K562 (cell line): Measurements from ENCODE around the gene OR4K5. TPM values are rescaled to one million over a fixed set of nuclear protein-coding genes. Genes with fewer than 3 reads are reported as not detected.

Source experiments
- ATAC-seq: fragments of 200-7000 bp; cut with Tn5 transposase; 3 replicates; pipeline ENCODE4 v1.9.1; 2020; ENCODE audit warnings: moderate library complexity
- BruUV-seq: library from RNA; stranded (reverse); fragments of 400-500 nt; replicated peaks from 2 replicates; lab custom pipeline; 2021; lab: Mats Ljungman, UMichigan
- CTCF ChIA-PET: fragments of 300-600 bp; formaldehyde crosslinking; extraction: SDS; loops from one replicate; lab custom pipeline; 2021; ENCODE audit warnings: low intra/inter-chr PET ratio; lab: Yijun Ruan, JAX
- POLR2A ChIA-PET: fragments of 300-600, 350-650 bp; sonication (Branson Sonifier 250); formaldehyde crosslinking; extraction: SDS; loops from one replicate; lab custom pipeline; 2021; ENCODE audit warnings: antibody characterized with exemption, inconsistent platforms; lab: Yijun Ruan, JAX
- DNase-seq, 4 experiments: peaks; one replicate each; pipeline versions ENCODE4 v3.0.0 to v3.0.0-alpha.2; 2011 to 2018; ENCODE audit warnings: low spot score in 3 of 4, mixed read lengths in 3 of 4; ENCODE audit errors: extremely low read depth in 1 of 4
- FAIRE-seq: peaks from 2 replicates; lab custom pipeline; 2011; peaks lifted over from hg19 to GRCh38; lab: Jason Lieb, UNC
- H2AFZ ChIP-seq: 2 replicates; pipeline ENCODE4 v1.6.0; 2011; ENCODE audit warnings: low read depth, low read length, control low read depth, inconsistent platforms
- H3K27ac ChIP-seq: fragments of 200-600 bp; 3 replicates; pipeline ENCODE4 v1.8.0; 2011; ENCODE audit warnings: low read depth, mild to moderate bottlenecking, control low read depth, inconsistent platforms, low read length, moderate library complexity, mixed read lengths; ENCODE audit errors: extremely low read depth
- H3K27me3 ChIP-seq, 2 experiments: fragments of 300-600 bp in 1 of 2; 2 replicates in 1 of 2; 3 replicates in 1 of 2; pipeline versions ENCODE4 v1.6.0 to v1.8.0; 2011; ENCODE audit warnings: inconsistent platforms in 2 of 2, low read length in 2 of 2, mild to moderate bottlenecking in 1 of 2, mixed read lengths in 1 of 2, moderate library complexity in 1 of 2; ENCODE audit not compliant: control insufficient read depth in 2 of 2, insufficient read depth in 2 of 2
- H3K36me3 ChIP-seq: fragments of 300-600 bp; 3 replicates; pipeline ENCODE4 v1.8.0; 2011; ENCODE audit warnings: mild to moderate bottlenecking, low read length, inconsistent platforms; ENCODE audit not compliant: control insufficient read depth, insufficient read depth
- H3K4me1 ChIP-seq, 2 experiments: fragments of 200-600 bp in 1 of 2; replicated peaks in 1 of 2; 2 replicates in 1 of 2; 3 replicates in 1 of 2; pipeline versions ENCODE4 v1.5.1 to v1.8.0; 2011; ENCODE audit warnings: inconsistent platforms in 2 of 2, low read length in 2 of 2, mild to moderate bottlenecking in 1 of 2, mixed read lengths in 1 of 2, moderate library complexity in 1 of 2; ENCODE audit not compliant: control insufficient read depth in 2 of 2, insufficient read depth in 2 of 2
- H3K4me2 ChIP-seq: 2 replicates; pipeline ENCODE4 v1.6.1; 2011; ENCODE audit warnings: low read length, control low read depth, inconsistent platforms, mixed read lengths; ENCODE audit not compliant: insufficient read depth
- H3K4me3 ChIP-seq: fragments of 200-600 bp; sonication (generic), shearing (Covaris generic); 2 replicates; pipeline ENCODE4 v1.5.1; 2016; ENCODE audit warnings: control low read depth, inconsistent platforms
- H3K79me2 ChIP-seq: fragments of 200-600 bp; 3 replicates; pipeline ENCODE4 v1.8.0; 2011; ENCODE audit warnings: low read length, inconsistent platforms; ENCODE audit not compliant: control insufficient read depth, insufficient read depth
- H3K9ac ChIP-seq, 2 experiments: 2 replicates each; pipeline versions ENCODE4 v1.6.0 to v1.6.1; 2011; ENCODE audit warnings: low read depth in 2 of 2, low read length in 2 of 2, control low read depth in 1 of 2, inconsistent platforms in 1 of 2, mild to moderate bottlenecking in 1 of 2, mixed read lengths in 1 of 2; ENCODE audit not compliant: insufficient read depth in 1 of 2
- H3K9me1 ChIP-seq: one replicate; pipeline ENCODE4 v1.6.0; 2011; ENCODE audit warnings: inconsistent platforms, mild to moderate bottlenecking, low read length, moderate library complexity; ENCODE audit not compliant: control insufficient read depth, insufficient read depth
- H3K9me3 ChIP-seq: replicated peaks from 2 replicates; pipeline ENCODE4 v1.5.1; 2011; ENCODE audit warnings: low read depth, low read length, inconsistent platforms; ENCODE audit not compliant: control insufficient read depth, insufficient read depth
- H4K20me1 ChIP-seq: replicated peaks from 2 replicates; pipeline ENCODE4 v1.6.1; 2011; ENCODE audit warnings: low read length, inconsistent platforms, mixed read lengths; ENCODE audit not compliant: control insufficient read depth, insufficient read depth
- CHD2 ChIP-seq: IDR thresholded peaks from 2 replicates; pipeline ENCODE4 v1.6.1; 2011; ENCODE audit warnings: low read depth, low read length
- GABPB2 ChIP-seq: fragments of 250-450 bp; sonication (Bioruptor Pico); conservative IDR thresholded peaks from 2 replicates; pipeline ENCODE4 v1.5.1; 2021; ENCODE audit warnings: mild to moderate bottlenecking
- IRF1 ChIP-seq: sonication (generic); formaldehyde crosslinking; IDR thresholded peaks from 2 replicates; pipeline ENCODE4 v1.8.0; 2022; ENCODE audit warnings: missing genetic modification reagents, mild to moderate bottlenecking, borderline replicate concordance
- MAFG ChIP-seq: fragments of 450-650 bp; conservative IDR thresholded peaks from 2 replicates; pipeline ENCODE4 v1.6.1; 2016; ENCODE audit warnings: missing genetic modification characterization, missing compliant biosample characterization
- RBM14 ChIP-seq: fragments of 200-400 bp; formaldehyde crosslinking; IDR thresholded peaks from 2 replicates; pipeline ENCODE4 v1.6.1; 2018; ENCODE audit warnings: low read depth, mild to moderate bottlenecking, low read length, moderate library complexity, borderline replicate concordance; ENCODE audit not compliant: insufficient read depth
- SAP30 ChIP-seq: fragments of 200-600 bp; sonication (generic); IDR thresholded peaks from 2 replicates; pipeline ENCODE4 v1.6.1; 2012; ENCODE audit warnings: borderline replicate concordance, low read depth, mild to moderate bottlenecking, moderate library complexity, low read length, control low read depth, inconsistent platforms; ENCODE audit not compliant: insufficient read depth, poor library complexity, severe bottlenecking
- ZNF184 ChIP-seq: sonication (generic); formaldehyde crosslinking; IDR thresholded peaks from 2 replicates; pipeline ENCODE4 v1.5.0; 2020; ENCODE audit warnings: missing genetic modification reagents
- ZZZ3 ChIP-seq: fragments of 450-650 bp; IDR thresholded peaks from 2 replicates; pipeline ENCODE4 v1.6.1; 2016; ENCODE audit warnings: antibody characterized with exemption, mild to moderate bottlenecking, moderate library complexity
- WGBS: fragments of 100-300 bp; shearing (Covaris generic); methylation state at CpG from one replicate; pipeline ENCODE4 v1.1.6; 2016; ENCODE audit warnings: low coverage, mixed read lengths; ENCODE audit not compliant: insufficient coverage; ENCODE audit errors: missing lambda C conversion rate; 5-methylcytosine and 5-hydroxymethylcytosine counted together
- in situ Hi-C: fragments of 300-500 bp; cut with MboI; formaldehyde crosslinking; loops from 4 replicates; pipeline ENCODE4 v1.15.0; 2018; ENCODE audit warnings: inconsistent platforms, mixed read lengths
- intact Hi-C: fragments of 100-400 bp; cut with micrococcal nuclease; formaldehyde crosslinking; loops from 2 replicates; pipeline ENCODE4 v1.14.2; 2022
- polyA plus RNA-seq, 8 experiments: library from polyadenylated mRNA; depleted of rRNA in 4 of 8; stranded (reverse) in 5 of 8; unstranded in 3 of 8; fragments of >200 nt; fragmentation: Nextera tagmentation in 2 of 8; fragmentation: Illumina TruSeq in 1 of 8; extraction: Ambion mirVana in 2 of 8; extraction: Trizol in 1 of 8; gene quantifications; 2 replicates each; pipeline versions ENCODE4 v1.2.1 to v1.2.3, GENCODE V29; 2011 to 2014; ENCODE audit warnings: inconsistent platforms in 1 of 8, missing spikeins in 1 of 8
- total RNA-seq, 7 experiments: library from RNA; depleted of rRNA in 6 of 7; stranded (reverse); fragments of >200 nt in 6 of 7; fragmentation: Illumina TruSeq in 2 of 7; extraction: Trizol in 2 of 7; gene quantifications; 2 replicates each; pipeline versions ENCODE4 v1.2.1 to v1.2.3, GENCODE V29; 2011 to 2021; ENCODE audit warnings: low replicate concordance in 1 of 7

Gene OR4K5
- total and polyA plus RNA-seq, 9 of the 15 experiments (the other 6 are each of a cell fraction or from before 2014, with no cell fraction given) = not detected

GRCh38 chr14:19947413-19948090 lies 27.1 kb downstream of the OR4K5 start:
- ChIA-PET POLR2A (no interaction called here), CTCF (interaction anchor here (0.6 kb wide), 1 partner anchor 52 kb away, joined by 3 read pairs; no protein-coding TSS in a partner anchor)
- intact Hi-C loops = no loop called here
- no peak overlapping the region for H3K9ac ChIP-seq
- H3K9me1 ChIP-seq = no peaks in the 10 kb centered on the region
- TF ChIP-seq MAFG (tag) (no peak), ZNF184 (no peak), ZZZ3 (no peak), RBM14 (no peak), CHD2 (no peak), GABPB2 (no peak), IRF1 (CRISPR knock-in tag) (no peak), SAP30 (no peak)
- no peaks in the 10 kb centered on the region for H3K9me3 ChIP-seq
- ATAC-seq (peak; percentile 67; the same call in 2 of the 3 replicates), FAIRE-seq (no peak), DNase-seq (no peak)
- BruUV-seq = no TSS peak
- H3K4me1 ChIP-seq = no peaks in the 10 kb centered on the region
- H3K27me3 ChIP-seq = no peaks in the 10 kb centered on the region
- 0 out of 2 replicates have a peak overlapping the region, but pooled peaks have one; percentile 9 for H2AFZ ChIP-seq
- no peaks in the 10 kb centered on the region for H3K36me3 ChIP-seq
- H3K27ac ChIP-seq = no peak overlapping the region
- WGBS = 31% methylated on average over 3 of the region's 3 CpGs
- no peak overlapping the region for H3K4me3 ChIP-seq
- H3K4me2 ChIP-seq = no peak overlapping the region
- no peaks in the 10 kb centered on the region for H4K20me1 ChIP-seq
- no peaks in the 10 kb centered on the region for H3K79me2 ChIP-seq
- in situ Hi-C loops = no loop called here
